ENCODE measurements around the gene ANKMY1. TPM values are rescaled to one million over a fixed set of nuclear protein-coding genes. Genes with fewer than 3 reads are reported as not detected.

ANKMY1 gene
- total RNA-seq, 1 donor from 2014 or later = 7.2 TPM

DNA sequence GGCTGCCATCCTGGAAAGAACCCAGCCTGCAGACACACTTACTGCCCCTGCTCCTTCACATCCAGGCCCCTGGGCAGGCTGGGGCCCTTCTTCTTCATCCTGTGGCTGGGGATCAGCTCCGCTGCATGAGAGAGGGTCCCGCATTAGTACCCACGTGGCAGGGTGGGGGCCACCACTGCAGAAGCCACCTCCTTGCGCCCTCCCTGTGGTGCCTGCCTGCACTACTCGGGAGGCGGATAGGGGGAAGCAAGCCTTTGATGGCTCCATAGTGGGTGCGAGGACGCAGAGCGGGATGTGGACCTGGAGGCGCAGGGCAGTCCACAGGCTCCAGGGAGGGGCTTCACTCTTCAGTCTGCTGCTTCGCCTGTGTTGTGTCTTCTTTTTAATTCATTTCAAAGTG, 75.6 kb downstream of the ANKMY1 start:
- H3K27ac Mint-ChIP-seq (ENCODE audit: unreplicated experiment) = no peak overlapping the region
- H3K4me2 ChIP-seq (ENCODE audit: low read length) = no peak overlapping the region
- H3K4me1 Mint-ChIP-seq (ENCODE audit: low read depth, unreplicated experiment) = no peaks in the 10 kb centered on the region
- no peak overlapping the region for H3K4me3 ChIP-seq (ENCODE audit: insufficient read depth, low read depth, low read length)
- TF ChIP-seq, protein P1, sequence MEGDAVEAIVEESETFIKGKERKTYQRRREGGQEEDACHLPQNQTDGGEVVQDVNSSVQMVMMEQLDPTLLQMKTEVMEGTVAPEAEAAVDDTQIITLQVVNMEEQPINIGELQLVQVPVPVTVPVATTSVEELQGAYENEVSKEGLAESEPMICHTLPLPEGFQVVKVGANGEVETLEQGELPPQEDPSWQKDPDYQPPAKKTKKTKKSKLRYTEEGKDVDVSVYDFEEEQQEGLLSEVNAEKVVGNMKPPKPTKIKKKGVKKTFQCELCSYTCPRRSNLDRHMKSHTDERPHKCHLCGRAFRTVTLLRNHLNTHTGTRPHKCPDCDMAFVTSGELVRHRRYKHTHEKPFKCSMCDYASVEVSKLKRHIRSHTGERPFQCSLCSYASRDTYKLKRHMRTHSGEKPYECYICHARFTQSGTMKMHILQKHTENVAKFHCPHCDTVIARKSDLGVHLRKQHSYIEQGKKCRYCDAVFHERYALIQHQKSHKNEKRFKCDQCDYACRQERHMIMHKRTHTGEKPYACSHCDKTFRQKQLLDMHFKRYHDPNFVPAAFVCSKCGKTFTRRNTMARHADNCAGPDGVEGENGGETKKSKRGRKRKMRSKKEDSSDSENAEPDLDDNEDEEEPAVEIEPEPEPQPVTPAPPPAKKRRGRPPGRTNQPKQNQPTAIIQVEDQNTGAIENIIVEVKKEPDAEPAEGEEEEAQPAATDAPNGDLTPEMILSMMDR (IDR thresholded peaks at IDR 0.05; ENCODE audit: insufficient read depth, low read depth, low read length) = no peak
- TF ChIP-seq EZH2 (IDR thresholded peaks at IDR 0.05; ENCODE audit: insufficient read depth, low read length) = no peak
- no peaks in the 10 kb centered on the region for H3K27me3 ChIP-seq (ENCODE audit: insufficient read depth, low read length)
- H3K9me3 ChIP-seq (ENCODE audit: insufficient read depth, low read depth, low read length) = no peaks in the 10 kb centered on the region
- peaks cover 3% of the 10 kb centered on the region for H3K36me3 Mint-ChIP-seq (ENCODE audit: low read depth, unreplicated experiment)
- H3K4me3 Mint-ChIP-seq (ENCODE audit: unreplicated experiment) = no peak overlapping the region
- H3K9me3 Mint-ChIP-seq (ENCODE audit: unreplicated experiment) = peaks cover 17% of the 10 kb centered on the region
- H4K20me1 ChIP-seq (ENCODE audit: insufficient read depth, low read length) = no peaks in the 10 kb centered on the region
- H3K4me1 ChIP-seq (ENCODE audit: insufficient read depth, low read length) = no peaks in the 10 kb centered on the region
- no peak overlapping the region for H3K27ac ChIP-seq (ENCODE audit: low read depth, low read length)
- peaks cover 32% of the 10 kb centered on the region for H3K27me3 Mint-ChIP-seq (ENCODE audit: low read depth, unreplicated experiment)
- H3K9ac ChIP-seq (ENCODE audit: low read length) = no peak overlapping the region
- no peaks in the 10 kb centered on the region for H3K79me2 ChIP-seq (ENCODE audit: insufficient read depth, low read length)
- FAIRE-seq (no peak), DNase-seq (ENCODE audit: low read depth) (no peak)
- no peaks in the 10 kb centered on the region for H3K36me3 ChIP-seq (ENCODE audit: insufficient read depth, low read length)
- no peak overlapping the region for H2AFZ ChIP-seq (ENCODE audit: low read depth, low read length)

DNA sequence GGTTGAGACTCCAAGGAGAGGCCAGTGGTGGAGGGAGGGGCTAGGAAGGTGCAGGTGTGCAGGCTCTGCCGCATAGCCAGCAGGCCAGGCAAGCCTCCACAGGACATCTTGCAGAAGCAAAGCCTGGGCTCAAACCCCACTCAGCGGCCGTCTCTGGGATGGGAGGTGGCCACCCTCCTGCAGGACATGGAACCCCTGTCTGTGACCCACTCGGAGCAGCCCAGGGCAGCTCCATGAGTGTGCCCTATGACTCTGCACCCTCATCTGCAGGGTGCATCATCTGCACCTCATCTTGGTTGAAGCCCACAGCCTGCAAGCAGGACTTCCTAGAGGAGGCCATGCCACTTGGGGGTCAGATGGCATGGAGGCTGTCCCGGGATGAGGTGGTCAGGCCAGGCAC, 76.1 kb downstream of the ANKMY1 start:
- no peak overlapping the region for H2AFZ ChIP-seq (ENCODE audit: low read depth, low read length)
- TF ChIP-seq, protein P1 (IDR thresholded peaks at IDR 0.05; ENCODE audit: insufficient read depth, low read depth, low read length) = no peak
- TF ChIP-seq EZH2 (IDR thresholded peaks at IDR 0.05; ENCODE audit: insufficient read depth, low read length) = no peak
- no peaks in the 10 kb centered on the region for H4K20me1 ChIP-seq (ENCODE audit: insufficient read depth, low read length)
- Mint-ChIP-seq H3K27me3 (ENCODE audit: low read depth, unreplicated experiment) (peaks cover 32% of the 10 kb centered on the region), H3K4me3 (ENCODE audit: unreplicated experiment) (no peak overlapping the region), H3K9me3 (ENCODE audit: unreplicated experiment) (peaks cover 15% of the 10 kb centered on the region), H3K27ac (ENCODE audit: unreplicated experiment) (no peak overlapping the region), H3K4me1 (ENCODE audit: low read depth, unreplicated experiment) (no peaks in the 10 kb centered on the region), H3K36me3 (ENCODE audit: low read depth, unreplicated experiment) (peaks cover 3% of the 10 kb centered on the region)
- no peaks in the 10 kb centered on the region for H3K79me2 ChIP-seq (ENCODE audit: insufficient read depth, low read length)
- no peak overlapping the region for H3K4me3 ChIP-seq (ENCODE audit: insufficient read depth, low read depth, low read length)
- H3K9ac ChIP-seq (ENCODE audit: low read length) = no peak overlapping the region
- H3K4me1 ChIP-seq (ENCODE audit: insufficient read depth, low read length) = no peaks in the 10 kb centered on the region
- no peaks in the 10 kb centered on the region for H3K27me3 ChIP-seq (ENCODE audit: insufficient read depth, low read length)
- no peak overlapping the region for H3K4me2 ChIP-seq (ENCODE audit: low read length)
- FAIRE-seq = no peak
- H3K9me3 ChIP-seq (ENCODE audit: insufficient read depth, low read depth, low read length) = no peaks in the 10 kb centered on the region
- no peak for DNase-seq (ENCODE audit: low read depth)
- no peaks in the 10 kb centered on the region for H3K36me3 ChIP-seq (ENCODE audit: insufficient read depth, low read length)
- no peak overlapping the region for H3K27ac ChIP-seq (ENCODE audit: low read depth, low read length)

DNA sequence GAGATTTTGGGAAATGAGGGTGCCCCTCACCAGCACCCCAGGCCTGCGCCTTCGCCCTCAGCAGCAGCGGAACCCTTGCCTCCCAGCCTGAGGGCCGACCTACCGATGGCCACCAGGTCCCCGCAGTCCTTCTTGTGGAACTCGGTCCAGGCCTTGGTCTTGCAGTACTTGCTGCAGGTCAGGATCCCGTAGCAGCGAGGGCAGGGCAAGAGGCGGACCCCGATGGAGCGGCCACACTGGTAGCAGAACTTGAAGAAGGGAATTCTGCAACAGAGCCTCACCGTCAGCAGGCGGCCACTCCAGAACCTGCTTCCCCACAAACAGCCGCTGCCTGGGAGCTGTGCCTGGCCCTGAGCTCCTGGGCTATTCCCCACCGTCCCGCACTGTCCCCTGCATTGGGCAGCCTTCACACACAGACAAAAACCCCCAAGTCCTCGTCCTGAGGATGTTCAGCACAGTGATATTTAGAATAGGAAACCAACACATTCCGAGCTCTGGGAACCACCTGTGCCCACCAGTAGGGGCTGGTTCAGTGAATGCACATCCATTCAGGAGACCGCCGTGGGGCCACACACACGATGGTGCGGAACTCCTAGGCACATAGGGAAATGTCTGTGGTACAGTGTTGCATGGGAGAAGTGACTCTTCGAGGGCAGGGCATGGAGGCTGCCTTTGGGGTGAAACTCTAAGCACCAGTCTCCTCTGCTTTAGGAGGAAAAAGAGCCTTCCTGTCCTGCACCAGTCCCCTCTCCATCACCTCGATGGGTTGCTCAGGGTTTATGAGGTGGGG, 76.8 kb downstream of the ANKMY1 start:
- peaks cover 15% of the 10 kb centered on the region for H3K9me3 Mint-ChIP-seq (ENCODE audit: unreplicated experiment)
- no peaks in the 10 kb centered on the region for H3K4me1 Mint-ChIP-seq (ENCODE audit: low read depth, unreplicated experiment)
- H3K4me1 ChIP-seq (ENCODE audit: insufficient read depth, low read length) = no peaks in the 10 kb centered on the region
- no peak for DNase-seq (ENCODE audit: low read depth)
- H3K27ac ChIP-seq (ENCODE audit: low read depth, low read length) = no peak overlapping the region
- H2AFZ ChIP-seq (ENCODE audit: low read depth, low read length) = no peak overlapping the region
- no peaks in the 10 kb centered on the region for H3K27me3 ChIP-seq (ENCODE audit: insufficient read depth, low read length)
- H3K27ac Mint-ChIP-seq (ENCODE audit: unreplicated experiment) = no peak overlapping the region
- TF ChIP-seq EZH2 (IDR thresholded peaks at IDR 0.05; ENCODE audit: insufficient read depth, low read length) = no peak
- TF ChIP-seq, protein P1 (IDR thresholded peaks at IDR 0.05; ENCODE audit: insufficient read depth, low read depth, low read length) = no peak
- no peak overlapping the region for H3K4me3 Mint-ChIP-seq (ENCODE audit: unreplicated experiment)
- H3K9ac ChIP-seq (ENCODE audit: low read length) = no peak overlapping the region
- H3K79me2 ChIP-seq (ENCODE audit: insufficient read depth, low read length) = no peaks in the 10 kb centered on the region
- H3K4me2 ChIP-seq (ENCODE audit: low read length) = no peak overlapping the region
- no peaks in the 10 kb centered on the region for H4K20me1 ChIP-seq (ENCODE audit: insufficient read depth, low read length)
- peaks cover 35% of the 10 kb centered on the region for H3K27me3 Mint-ChIP-seq (ENCODE audit: low read depth, unreplicated experiment)
- no peaks in the 10 kb centered on the region for H3K36me3 ChIP-seq (ENCODE audit: insufficient read depth, low read length)
- no peaks in the 10 kb centered on the region for H3K9me3 ChIP-seq (ENCODE audit: insufficient read depth, low read depth, low read length)
- peaks cover 3% of the 10 kb centered on the region for H3K36me3 Mint-ChIP-seq (ENCODE audit: low read depth, unreplicated experiment)
- H3K4me3 ChIP-seq (ENCODE audit: insufficient read depth, low read depth, low read length) = no peak overlapping the region
- FAIRE-seq = no peak

Measured in astrocyte (in vitro differentiated cells and primary cell).